Measurements from ENCODE around the gene ZFAND2A.
A peak's percentile ranks its signal among the peaks of the same experiment; 100 is the strongest.
"Not testable (repeated sequence)": the region's sequence is repeated elsewhere in the genome, so short reads cannot be mapped to it uniquely, and the experiment has no call there.

The ZFAND2A gene

GRCh38 chr7:1151156-1151555 lies 8.8 kb downstream of the ZFAND2A start:
- no peak for DNase-seq (ENCODE audit: low spot score)

GRCh38 chr7:1150400-1151002 lies 9.5 kb downstream of the ZFAND2A start:
- no peak for DNase-seq (ENCODE audit: low spot score)

GRCh38 chr7:1149351-1149794 lies 10.6 kb downstream of the ZFAND2A start:
- DNase-seq (ENCODE audit: low spot score) = no peak

- DNase-seq (ENCODE audit: low spot score) = not testable (repeated sequence)
These were observed 12.1 kb downstream of the ZFAND2A start for GRCh38 chr7:1147873-1148272.

- DNase-seq (ENCODE audit: low spot score) = peak; percentile 67
These were observed 15.7 kb downstream of the ZFAND2A start for GRCh38 chr7:1144269-1144771.

GRCh38 chr7:1143031-1143430 lies 17.0 kb downstream of the ZFAND2A start:
- DNase-seq (ENCODE audit: low spot score) = not testable (repeated sequence)

- no peak for DNase-seq (ENCODE audit: low spot score)
These were observed 17.9 kb downstream of the ZFAND2A start for GRCh38 chr7:1142051-1142635.

GRCh38 chr7:1141651-1142050 lies 18.3 kb downstream of the ZFAND2A start:
- no peak for DNase-seq (ENCODE audit: low spot score)

- no peak for DNase-seq (ENCODE audit: low spot score)
These were observed 19.4 kb downstream of the ZFAND2A start for GRCh38 chr7:1140476-1141104.

GRCh38 chr7:1137517-1138167 lies 22.4 kb downstream of the ZFAND2A start:
- DNase-seq (ENCODE audit: low spot score) = no peak

GRCh38 chr7:1136841-1137516 lies 23.0 kb downstream of the ZFAND2A start:
- no peak for DNase-seq (ENCODE audit: low spot score)

GRCh38 chr7:1134951-1135350 lies 25.0 kb downstream of the ZFAND2A start:
- DNase-seq (ENCODE audit: low spot score) = no peak

GRCh38 chr7:1131471-1132265 lies 28.3 kb downstream of the ZFAND2A start:
- no peak for DNase-seq (ENCODE audit: low spot score)

- DNase-seq (ENCODE audit: low spot score) = no peak
These were observed 29.7 kb downstream of the ZFAND2A start for GRCh38 chr7:1130021-1130990.

GRCh38 chr7:1129431-1129830 lies 30.6 kb downstream of the ZFAND2A start:
- no peak for DNase-seq (ENCODE audit: low spot score)

GRCh38 chr7:1127001-1127400 lies 33.0 kb downstream of the ZFAND2A start:
- no peak for DNase-seq (ENCODE audit: low spot score)

- no peak for DNase-seq (ENCODE audit: low spot score)
These were observed 34.4 kb downstream of the ZFAND2A start for GRCh38 chr7:1125603-1125969.

- DNase-seq (ENCODE audit: low spot score) = no peak
These were observed 35.0 kb downstream of the ZFAND2A start for GRCh38 chr7:1124816-1125602.

GRCh38 chr7:1124164-1124563 lies 35.8 kb downstream of the ZFAND2A start:
- DNase-seq (ENCODE audit: low spot score) = no peak

All from pons (tissue), 1 donor.